Mesendoderm (in vitro differentiated cells): ENCODE data around the gene SECTM1.
"Not testable (repeated sequence)": the region's sequence is repeated elsewhere in the genome, so short reads cannot be mapped to it uniquely, and the experiment has no call there.

Experiments
- DNase-seq: peaks from one replicate; pipeline ENCODE4 v3.0.0; 2013
- H2AK5ac ChIP-seq: 2 replicates; pipeline ENCODE4 v1.6.1; 2013; ENCODE audit warnings: low read length, inconsistent platforms
- H2BK120ac ChIP-seq: 2 replicates; pipeline ENCODE4 v1.6.1; 2013; ENCODE audit warnings: low read depth, mild to moderate bottlenecking, low read length, moderate library complexity, mixed read lengths
- H2BK15ac ChIP-seq: replicated peaks from 2 replicates; pipeline ENCODE4 v1.6.1; 2013; ENCODE audit warnings: low read depth, mild to moderate bottlenecking, moderate library complexity
- H2BK5ac ChIP-seq: 2 replicates; pipeline ENCODE4 v1.6.1; 2013; ENCODE audit warnings: low read length, inconsistent platforms
- H3K18ac ChIP-seq: 2 replicates; pipeline ENCODE4 v1.6.1; 2013; ENCODE audit warnings: mild to moderate bottlenecking, low read length, mixed read lengths
- H3K23ac ChIP-seq: one replicate; pipeline ENCODE4 v1.6.1; 2013; ENCODE audit warnings: low read length
- H3K27ac ChIP-seq: 2 replicates; pipeline ENCODE4 v1.5.1; 2013; ENCODE audit warnings: low read depth, mild to moderate bottlenecking, inconsistent platforms, low read length, moderate library complexity
- H3K27me3 ChIP-seq: 2 replicates; pipeline ENCODE4 v1.6.1; 2013; ENCODE audit warnings: low read length, control low read depth, mild to moderate bottlenecking, inconsistent platforms; ENCODE audit not compliant: insufficient read depth, poor library complexity
- H3K36me3 ChIP-seq: 2 replicates; pipeline ENCODE4 v1.6.1; 2013; ENCODE audit warnings: low read length, inconsistent platforms; ENCODE audit not compliant: control insufficient read depth, insufficient read depth
- H3K4ac ChIP-seq: one replicate; pipeline ENCODE4 v1.6.1; 2013; ENCODE audit warnings: low read depth, mild to moderate bottlenecking, low read length, moderate library complexity
- H3K4me1 ChIP-seq: 2 replicates; pipeline ENCODE4 v1.6.1; 2013; ENCODE audit warnings: low read depth, low read length, inconsistent platforms; ENCODE audit not compliant: control insufficient read depth
- H3K4me2 ChIP-seq: 2 replicates; pipeline ENCODE4 v1.6.1; 2013; ENCODE audit warnings: low read length
- H3K4me3 ChIP-seq: 2 replicates; pipeline ENCODE4 v1.5.1; 2013; ENCODE audit warnings: mild to moderate bottlenecking, low read length
- H3K56ac ChIP-seq: one replicate; pipeline ENCODE4 v1.6.1; 2013; ENCODE audit warnings: low read length
- H3K79me1 ChIP-seq: 2 replicates; pipeline ENCODE4 v1.6.1; 2013; ENCODE audit warnings: low read length, inconsistent platforms
- H3K79me2 ChIP-seq: 2 replicates; pipeline ENCODE4 v1.6.1; 2013; ENCODE audit warnings: mild to moderate bottlenecking, low read length; ENCODE audit not compliant: control insufficient read depth, insufficient read depth
- H3K9ac ChIP-seq: 2 replicates; pipeline ENCODE4 v1.6.1; 2013; ENCODE audit warnings: low read length, inconsistent platforms
- H4K5ac ChIP-seq: one replicate; pipeline ENCODE4 v1.6.1; 2013; ENCODE audit warnings: low read length
- H4K8ac ChIP-seq: one replicate; pipeline ENCODE4 v1.6.1; 2013; ENCODE audit warnings: low read depth, mild to moderate bottlenecking, control low read depth, low read length, moderate library complexity
- WGBS: extraction: QIAGEN DNeasy Blood & Tissue Kit; methylation state at CpG from one replicate; pipeline ENCODE4 v1.1.7; 2013; ENCODE audit warnings: low lambda C conversion rate, missing lambda C conversion rate; ENCODE audit not compliant: insufficient coverage; ENCODE audit errors: extremely low coverage; 5-methylcytosine and 5-hydroxymethylcytosine counted together

Gene SECTM1

GRCh38 chr17:82350182-82351030, 16.8 kb upstream of the SECTM1 start:
- no CpG with 5 or more reads among the region's 28 CpGs for WGBS
- Histone ChIP-seq H4K8ac (no peak overlapping the region), H3K4me3 (no peak overlapping the region), H2AK5ac (no peak overlapping the region), H2BK5ac (no peak overlapping the region), H3K4me2 (no peak overlapping the region), H3K27ac (no peak overlapping the region), H2BK120ac (no peak overlapping the region), H3K79me1 (no peaks in the 10 kb centered on the region), H3K79me2 (no peaks in the 10 kb centered on the region), H3K4me1 (no peaks in the 10 kb centered on the region), H3K27me3 (no peaks in the 10 kb centered on the region), H4K5ac (no peak overlapping the region), H3K18ac (no peak overlapping the region), H3K36me3 (no peaks in the 10 kb centered on the region), H3K23ac (no peak overlapping the region), H2BK15ac (no peak overlapping the region), H3K9ac (no peak overlapping the region), H3K4ac (no peak overlapping the region), H3K56ac (no peak overlapping the region)
- DNase-seq: no peak

- no peak overlapping the region for H3K4me2 ChIP-seq
- no CpG with 5 or more reads among the region's 11 CpGs for WGBS
- H3K4ac ChIP-seq: no peak overlapping the region
- no peaks in the 10 kb centered on the region for H3K79me2 ChIP-seq
- H3K23ac ChIP-seq: no peak overlapping the region
- no peak overlapping the region for H3K27ac ChIP-seq
- no peak overlapping the region for H2BK15ac ChIP-seq
- no peak overlapping the region for H4K8ac ChIP-seq
- H3K9ac ChIP-seq: no peak overlapping the region
- no peak for DNase-seq
- H3K79me1 ChIP-seq: no peaks in the 10 kb centered on the region
- H3K4me1 ChIP-seq: no peaks in the 10 kb centered on the region
- no peak overlapping the region for H4K5ac ChIP-seq
- no peak overlapping the region for H2BK5ac ChIP-seq
- no peak overlapping the region for H2BK120ac ChIP-seq
- no peaks in the 10 kb centered on the region for H3K36me3 ChIP-seq
- H3K4me3 ChIP-seq: no peak overlapping the region
- no peaks in the 10 kb centered on the region for H3K27me3 ChIP-seq
- no peak overlapping the region for H2AK5ac ChIP-seq
- no peak overlapping the region for H3K56ac ChIP-seq
- no peak overlapping the region for H3K18ac ChIP-seq
Measured at GRCh38 chr17:82349287-82349701, 15.7 kb upstream of the SECTM1 start.

DNA sequence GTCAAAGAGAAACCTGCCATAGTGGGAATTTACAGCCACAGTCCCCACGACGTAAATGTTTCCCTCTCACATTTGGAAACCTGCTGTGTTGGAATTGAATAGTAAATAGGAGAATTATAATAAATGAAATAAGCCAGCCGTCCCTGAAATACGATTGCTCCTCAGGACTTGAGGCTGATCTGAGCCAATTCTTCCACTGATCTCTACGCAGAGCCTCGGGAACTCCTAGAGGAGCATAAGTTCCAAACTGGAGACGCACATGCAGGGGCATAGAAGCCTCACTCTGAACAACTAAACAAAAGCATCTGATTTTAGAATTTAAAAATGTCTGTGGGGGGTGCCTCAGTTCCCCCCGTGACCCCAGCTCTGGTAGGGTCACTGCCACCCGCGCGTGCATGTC, 15.3 kb upstream of the SECTM1 start:
- no peak overlapping the region for H3K4ac ChIP-seq
- no CpG with 5 or more reads among the region's 11 CpGs for WGBS
- no peak overlapping the region for H4K8ac ChIP-seq
- H3K4me1 ChIP-seq: no peaks in the 10 kb centered on the region
- H3K4me3 ChIP-seq: no peak overlapping the region
- H3K4me2 ChIP-seq: no peak overlapping the region
- H3K27ac ChIP-seq: no peak overlapping the region
- H2AK5ac ChIP-seq: no peak overlapping the region
- no peaks in the 10 kb centered on the region for H3K36me3 ChIP-seq
- H3K79me2 ChIP-seq: no peaks in the 10 kb centered on the region
- H3K56ac ChIP-seq: no peak overlapping the region
- H2BK120ac ChIP-seq: no peak overlapping the region
- no peaks in the 10 kb centered on the region for H3K79me1 ChIP-seq
- H3K9ac ChIP-seq: no peak overlapping the region
- no peak overlapping the region for H3K18ac ChIP-seq
- no peak overlapping the region for H3K23ac ChIP-seq
- DNase-seq: no peak
- no peak overlapping the region for H4K5ac ChIP-seq
- H2BK15ac ChIP-seq: no peak overlapping the region
- H3K27me3 ChIP-seq: no peaks in the 10 kb centered on the region
- no peak overlapping the region for H2BK5ac ChIP-seq

DNA sequence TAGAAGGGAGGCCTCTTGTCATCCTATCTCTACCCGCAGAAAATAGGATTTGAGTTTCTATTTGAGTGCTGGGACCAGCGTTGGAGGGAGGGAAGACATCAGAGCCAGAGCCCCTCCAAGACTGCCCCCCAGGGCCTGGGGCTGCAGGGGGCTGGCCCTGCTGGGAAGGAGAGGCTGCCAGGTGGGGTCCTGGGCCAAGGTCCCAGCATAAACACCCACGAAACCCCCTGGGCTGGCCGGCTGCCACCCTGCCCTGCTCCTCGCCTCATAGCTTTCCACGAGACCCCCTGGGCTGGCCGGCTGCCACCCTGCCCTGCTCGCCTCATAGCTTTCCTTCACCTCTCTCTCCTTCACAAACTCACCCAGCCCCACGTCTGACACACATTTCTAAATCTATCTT, 14.9 kb upstream of the SECTM1 start:
- Histone ChIP-seq H2BK15ac (no peak overlapping the region), H3K79me1 (no peaks in the 10 kb centered on the region), H3K56ac (no peak overlapping the region), H2BK120ac (no peak overlapping the region), H3K18ac (no peak overlapping the region), H3K36me3 (no peaks in the 10 kb centered on the region), H2AK5ac (no peak overlapping the region), H3K23ac (no peak overlapping the region), H3K27me3 (no peaks in the 10 kb centered on the region), H3K27ac (no peak overlapping the region), H3K4me3 (no peak overlapping the region), H4K8ac (no peak overlapping the region), H3K79me2 (no peaks in the 10 kb centered on the region), H3K4me1 (no peaks in the 10 kb centered on the region), H2BK5ac (no peak overlapping the region), H3K4me2 (no peak overlapping the region), H4K5ac (no peak overlapping the region), H3K4ac (no peak overlapping the region), H3K9ac (no peak overlapping the region)
- DNase-seq: no peak
- 100% methylated on average over 1 of the region's 9 CpGs for WGBS

DNA sequence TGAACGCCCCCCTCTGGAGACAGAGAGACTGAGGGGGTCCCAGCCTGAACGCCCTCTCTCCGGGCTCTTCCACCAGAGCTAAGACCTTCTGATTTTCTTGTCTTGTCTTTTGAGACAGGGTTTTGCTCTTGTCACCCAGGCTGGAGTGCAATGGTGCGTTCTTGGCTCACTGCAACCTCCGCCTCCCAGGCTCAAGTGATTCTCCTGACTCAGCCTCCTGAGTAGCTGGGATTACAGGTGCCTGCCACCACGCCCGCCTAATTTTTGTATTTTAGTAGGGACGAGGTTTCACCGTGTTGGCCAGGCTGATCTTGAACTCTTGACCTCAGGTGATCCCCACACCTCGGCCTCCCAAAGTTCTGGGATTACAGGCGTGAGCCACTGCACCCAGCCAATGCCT, 14.4 kb upstream of the SECTM1 start:
- H3K4me1 ChIP-seq, DNase-seq, H3K4ac ChIP-seq, H3K9ac ChIP-seq, H2AK5ac ChIP-seq, H3K36me3 ChIP-seq, H2BK5ac ChIP-seq, H3K18ac ChIP-seq, H3K27me3 ChIP-seq, H3K23ac ChIP-seq, H3K4me3 ChIP-seq, H3K79me2 ChIP-seq, H3K27ac ChIP-seq, H4K8ac ChIP-seq, H4K5ac ChIP-seq, H3K79me1 ChIP-seq, H3K4me2 ChIP-seq, H2BK15ac ChIP-seq, H3K56ac ChIP-seq, H2BK120ac ChIP-seq: not testable (repeated sequence)
- WGBS: no CpG with 5 or more reads among the region's 11 CpGs
